Hematopoietic multipotent progenitor cell treated with erythropoietin and hydrocortisone succinate and interleukin-3 and kit ligand, for 4 days (in vitro differentiated cells): ENCODE data around the gene VAT1.

Experiments used
- DNase-seq: peaks from one replicate; pipeline ENCODE4 v3.0.0-alpha.2; 2015

VAT1 gene

DNA sequence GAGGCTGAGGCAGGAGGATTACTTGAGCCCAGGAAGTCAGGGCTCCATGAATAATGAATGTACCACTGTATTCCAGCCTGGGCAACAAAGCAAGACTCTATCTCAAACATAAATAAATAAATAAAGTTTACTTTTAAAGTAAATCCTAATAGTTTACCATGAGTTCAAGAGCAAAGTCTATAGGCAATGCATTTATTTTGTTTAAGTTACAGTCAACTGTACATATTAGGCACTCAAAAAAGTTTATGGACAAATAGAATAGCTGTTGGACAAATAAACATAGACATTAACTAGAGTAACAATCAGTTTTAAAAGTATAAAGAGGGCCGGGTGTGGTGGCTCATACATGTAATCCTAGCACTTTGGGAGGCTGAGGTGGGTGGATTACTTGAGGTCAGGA is 54.3 kb downstream of the VAT1 start:
- no peak for DNase-seq
